ENCODE measurements around the gene IKZF3.

- TF ChIP-seq CTCF (IDR thresholded peaks at IDR 0.05; ENCODE audit: insufficient read depth, low read depth, low read length) (peak; percentile 33), EZH2 (IDR thresholded peaks at IDR 0.05; ENCODE audit: insufficient read depth, low read length) (no peak)
Observed at GRCh38 chr17:39872751-39873150, 8.6 kb upstream of the IKZF3 start.
